OCI-M2 (cell line): ENCODE measurements around the gene FBXL16.

ENCODE experiments used
- DNase-seq: peaks from one replicate; lab custom pipeline; 2025; ENCODE audit not compliant: unreplicated experiment; lab: John Stamatoyannopoulos, UW

FBXL16 gene

GRCh38 chr16:735982-736453, 30.4 kb upstream of the FBXL16 start:
- DNase-seq: no peak

GRCh38 chr16:734981-735881, 29.6 kb upstream of the FBXL16 start:
- DNase-seq: no peak

- DNase-seq: no peak
These were observed 28.8 kb upstream of the FBXL16 start for GRCh38 chr16:734208-734980.

- DNase-seq: no peak
These were observed 28.0 kb upstream of the FBXL16 start for GRCh38 chr16:733382-734207.

- DNase-seq: no peak
These were observed 27.3 kb upstream of the FBXL16 start for GRCh38 chr16:732936-733335.

GRCh38 chr16:732332-732731, 26.7 kb upstream of the FBXL16 start:
- no peak for DNase-seq

GRCh38 chr16:730666-731509, 25.3 kb upstream of the FBXL16 start:
- no peak for DNase-seq

- no peak for DNase-seq
These were observed 24.4 kb upstream of the FBXL16 start for GRCh38 chr16:729768-730665.

- DNase-seq: no peak
These were observed 23.5 kb upstream of the FBXL16 start for GRCh38 chr16:728890-729744.

- DNase-seq: no peak
These were observed 22.7 kb upstream of the FBXL16 start for GRCh38 chr16:728131-728889.

- DNase-seq: no peak
These were observed 21.8 kb upstream of the FBXL16 start for GRCh38 chr16:727291-727977.

- DNase-seq: no peak
These were observed 21.1 kb upstream of the FBXL16 start, which contains the start of the genes CCDC78 and HAGHL for GRCh38 chr16:726438-727290. Gene CCDC78, minus strand, starts transcription at chr16:726443. Its CDS starts 76 bp downstream, at chr16:726367. Gene HAGHL, plus strand, starts transcription at chr16:727106. Its CDS starts 404 bp downstream, at chr16:727510.

- DNase-seq: no peak
These were observed 20.5 kb upstream of the FBXL16 start for GRCh38 chr16:726188-726437.

GRCh38 chr16:725463-726187, 20.0 kb upstream of the FBXL16 start:
- DNase-seq: no peak

GRCh38 chr16:725041-725376, 19.4 kb upstream of the FBXL16 start:
- DNase-seq: no peak
